ENCODE measurements around the gene TSPOAP1.
A peak's percentile ranks its signal among the peaks of the same experiment; 100 is the strongest.

Gene TSPOAP1

GRCh38 chr17:58338841-58339754 lies 10.5 kb upstream of the TSPOAP1 start:
- peak; percentile 92 for DNase-seq

GRCh38 chr17:58338454-58338840 lies 9.9 kb upstream of the TSPOAP1 start:
- DNase-seq = no peak

GRCh38 chr17:58337600-58338453 lies 9.2 kb upstream of the TSPOAP1 start:
- DNase-seq = peak; percentile 97

GRCh38 chr17:58337210-58337599 lies 8.6 kb upstream of the TSPOAP1 start:
- DNase-seq = no peak

- DNase-seq = no peak
Measured at GRCh38 chr17:58336456-58337209, 8.0 kb upstream of the TSPOAP1 start.

- DNase-seq = no peak
Measured at GRCh38 chr17:58335779-58336455, 7.3 kb upstream of the TSPOAP1 start.

- no peak for DNase-seq
Measured at GRCh38 chr17:58335061-58335731, 6.6 kb upstream of the TSPOAP1 start.

- DNase-seq = no peak
Measured at GRCh38 chr17:58334661-58335060, 6.1 kb upstream of the TSPOAP1 start.

- DNase-seq = no peak
Measured at GRCh38 chr17:58334256-58334655, 5.7 kb upstream of the TSPOAP1 start.

- no peak for DNase-seq
Measured at GRCh38 chr17:58333736-58334207, 5.2 kb upstream of the TSPOAP1 start.

- DNase-seq = no peak
Measured at GRCh38 chr17:58332778-58333735, 4.5 kb upstream of the TSPOAP1 start.

- DNase-seq = no peak
Measured at GRCh38 chr17:58331815-58332777, 3.5 kb upstream of the TSPOAP1 start.

- DNase-seq = no peak
Measured at GRCh38 chr17:58330997-58331814, 2.6 kb upstream of the TSPOAP1 start.

GRCh38 chr17:58330538-58330996 lies 2.0 kb upstream of the TSPOAP1 start:
- DNase-seq = no peak

GRCh38 chr17:58329810-58330537 lies 1.4 kb upstream of the TSPOAP1 start:
- no peak for DNase-seq

- DNase-seq = no peak
Measured at GRCh38 chr17:58329035-58329809, 627 bp upstream of the TSPOAP1 start.
